GM10266 (cell line): Measurements from ENCODE around the gene CHCHD2.

Experiments used
- DNase-seq: peaks from one replicate; pipeline ENCODE4 v3.0.0; 2012; ENCODE audit errors: extremely low spot score
- CTCF ChIP-seq: IDR thresholded peaks from 2 replicates; pipeline ENCODE4 v1.5.1; 2012; ENCODE audit warnings: mild to moderate bottlenecking, low read depth; ENCODE audit not compliant: control insufficient read depth, insufficient read depth; ENCODE audit errors: missing control alignments

The CHCHD2 gene

GRCh38 chr7:56053993-56054392, 52.3 kb downstream of the CHCHD2 start:
- no peak for TF ChIP-seq CTCF
- no peak for DNase-seq

GRCh38 chr7:56053379-56053778, 52.9 kb downstream of the CHCHD2 start:
- TF ChIP-seq CTCF: no peak
- DNase-seq: no peak
